ENCODE measurements around the gene HACL1. TPM values are rescaled to one million over a fixed set of nuclear protein-coding genes. Genes with fewer than 3 reads are reported as not detected.
A peak's percentile ranks its signal among the peaks of the same experiment; 100 is the strongest.
"Not testable (repeated sequence)": the region's sequence is repeated elsewhere in the genome, so short reads cannot be mapped to it uniquely, and the experiment has no call there.

HACL1 gene
- total RNA-seq, 1 donor from 2014 or later: 24.4 TPM

GRCh38 chr3:15536856-15537255, 64.5 kb downstream of the HACL1 start:
- DNase-seq (ENCODE audit: low spot score, unreplicated experiment): no peak
- no peak overlapping the region for H3K27ac Mint-ChIP-seq
- H3K27me3 Mint-ChIP-seq: no peaks in the 10 kb centered on the region
- no peaks in the 10 kb centered on the region for H3K4me1 Mint-ChIP-seq (ENCODE audit: low read depth)
- no peak for TF ChIP-seq CTCF (IDR thresholded peaks at IDR 0.05; ENCODE audit: unreplicated experiment)
- H3K4me3 Mint-ChIP-seq (ENCODE audit: low read depth): no peak overlapping the region
- no peaks in the 10 kb centered on the region for H3K36me3 Mint-ChIP-seq (ENCODE audit: insufficient read depth)
- no peaks in the 10 kb centered on the region for H3K9me3 Mint-ChIP-seq (ENCODE audit: low read depth)

DNA sequence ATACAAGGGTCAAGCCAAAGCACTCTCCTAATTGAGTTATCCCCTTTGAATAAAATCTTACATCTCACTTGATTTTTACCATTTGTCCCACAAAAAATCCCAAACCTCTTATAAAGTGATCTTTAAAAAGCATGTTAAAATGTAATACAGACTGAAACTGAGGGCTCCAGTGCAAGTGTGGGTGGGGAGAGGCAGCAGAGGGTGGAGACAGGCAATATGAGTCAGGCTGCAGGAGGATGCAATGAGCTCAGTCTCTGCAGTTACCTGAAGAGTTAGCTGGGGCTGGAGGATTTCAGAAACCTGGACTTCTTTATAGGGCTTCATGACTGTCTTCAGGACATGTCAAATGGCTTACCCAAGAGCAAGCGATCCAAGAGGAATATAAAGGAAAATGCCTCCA, 65.6 kb downstream of the HACL1 start:
- H3K9me3 Mint-ChIP-seq (ENCODE audit: low read depth): no peaks in the 10 kb centered on the region
- H3K36me3 Mint-ChIP-seq (ENCODE audit: insufficient read depth): no peaks in the 10 kb centered on the region
- H3K4me1 Mint-ChIP-seq (ENCODE audit: low read depth): no peaks in the 10 kb centered on the region
- DNase-seq (ENCODE audit: low spot score, unreplicated experiment): no peak
- H3K27ac Mint-ChIP-seq: no peak overlapping the region
- H3K4me3 Mint-ChIP-seq (ENCODE audit: low read depth): no peak overlapping the region
- H3K27me3 Mint-ChIP-seq: no peaks in the 10 kb centered on the region
- TF ChIP-seq CTCF (IDR thresholded peaks at IDR 0.05; ENCODE audit: unreplicated experiment): no peak

- H3K4me1 Mint-ChIP-seq (ENCODE audit: low read depth); H3K9me3 Mint-ChIP-seq (ENCODE audit: low read depth); H3K36me3 Mint-ChIP-seq (ENCODE audit: insufficient read depth); DNase-seq (ENCODE audit: low spot score, unreplicated experiment); H3K4me3 Mint-ChIP-seq (ENCODE audit: low read depth); H3K27ac Mint-ChIP-seq; H3K27me3 Mint-ChIP-seq: not testable (repeated sequence)
Observed at GRCh38 chr3:15532614-15533013, 68.8 kb downstream of the HACL1 start.

DNA sequence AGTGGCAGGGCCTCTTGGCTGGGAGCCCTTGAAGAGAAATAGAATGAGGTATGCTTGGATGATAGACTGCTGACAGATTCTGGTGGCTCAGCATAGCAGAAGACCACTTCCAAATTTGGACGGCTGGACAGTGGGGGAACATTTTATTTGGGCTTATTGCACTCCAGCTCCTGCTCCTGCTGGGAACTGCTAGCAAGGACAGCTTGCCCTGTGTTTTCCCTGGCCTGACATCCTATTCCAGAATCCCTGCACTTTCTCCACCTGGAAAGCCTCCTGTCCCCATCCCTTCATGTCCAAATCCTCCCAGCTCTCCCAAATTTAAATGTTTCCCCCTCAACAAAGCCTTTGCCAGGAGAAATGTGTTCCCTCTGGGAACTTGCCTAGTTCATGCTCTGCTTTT, 70.0 kb downstream of the HACL1 start:
- H3K36me3 Mint-ChIP-seq (ENCODE audit: insufficient read depth): no peaks in the 10 kb centered on the region
- H3K4me3 Mint-ChIP-seq (ENCODE audit: low read depth): no peak overlapping the region

DNA sequence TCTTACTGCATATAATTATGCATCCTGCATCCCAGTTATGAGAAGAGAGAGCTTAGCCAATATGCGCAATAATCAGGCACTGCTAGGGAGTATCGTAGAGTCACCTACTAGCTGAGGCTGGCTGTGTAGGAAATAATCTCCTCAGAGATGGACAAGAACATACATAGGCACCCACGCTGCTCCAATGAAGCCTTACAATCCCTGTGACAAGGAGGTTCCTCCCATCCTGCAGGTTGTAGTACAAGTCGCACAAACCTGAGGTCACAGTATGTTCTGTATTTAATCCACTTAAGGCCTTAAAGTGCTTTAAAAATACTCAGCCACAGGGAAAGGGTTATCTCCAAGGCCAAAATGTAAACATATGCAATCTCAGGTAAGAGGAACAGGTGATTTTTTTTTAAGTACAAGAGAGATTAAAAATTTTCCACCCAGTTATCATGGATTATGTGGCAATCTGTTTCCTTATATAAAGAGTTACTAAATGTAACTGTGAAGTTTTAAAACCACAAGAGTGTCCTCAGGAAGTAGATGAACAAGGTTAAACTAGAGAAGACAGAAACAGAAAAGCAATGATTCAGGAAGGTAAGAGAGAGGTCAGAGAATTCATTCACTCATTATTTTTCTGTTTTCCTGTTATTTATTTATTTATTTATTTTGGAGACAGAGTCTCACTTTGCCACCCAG, 72.4 kb downstream of the HACL1 start:
- Mint-ChIP-seq H3K27ac (no peak overlapping the region), H3K9me3 (ENCODE audit: low read depth) (no peaks in the 10 kb centered on the region), H3K36me3 (ENCODE audit: insufficient read depth) (no peaks in the 10 kb centered on the region), H3K4me1 (ENCODE audit: low read depth) (peaks cover 3% of the 10 kb centered on the region), H3K27me3 (no peaks in the 10 kb centered on the region), H3K4me3 (ENCODE audit: low read depth) (no peak overlapping the region)
- DNase-seq (ENCODE audit: low spot score, unreplicated experiment): no peak
- TF ChIP-seq CTCF (IDR thresholded peaks at IDR 0.05; ENCODE audit: unreplicated experiment): no peak

More for the DNA sequence above, 70.0 kb downstream of the HACL1 start:
- Mint-ChIP-seq H3K9me3 (ENCODE audit: low read depth) (no peaks in the 10 kb centered on the region), H3K27me3 (no peaks in the 10 kb centered on the region), H3K27ac (no peak overlapping the region), H3K4me1 (ENCODE audit: low read depth) (peaks cover 3% of the 10 kb centered on the region)
- no peak for TF ChIP-seq CTCF (IDR thresholded peaks at IDR 0.05; ENCODE audit: unreplicated experiment)
- DNase-seq (ENCODE audit: low spot score, unreplicated experiment): no peak

GRCh38 chr3:15527031-15527459, 74.3 kb downstream of the HACL1 start:
- H3K36me3 Mint-ChIP-seq (ENCODE audit: insufficient read depth): no peaks in the 10 kb centered on the region
- H3K9me3 Mint-ChIP-seq (ENCODE audit: low read depth): no peaks in the 10 kb centered on the region
- H3K4me1 Mint-ChIP-seq (ENCODE audit: low read depth): peaks cover 3% of the 10 kb centered on the region
- DNase-seq (ENCODE audit: low spot score, unreplicated experiment): peak; percentile 12
- no peak overlapping the region for H3K4me3 Mint-ChIP-seq (ENCODE audit: low read depth)
- no peak overlapping the region for H3K27ac Mint-ChIP-seq
- peak; percentile 49 for TF ChIP-seq CTCF (IDR thresholded peaks at IDR 0.05; ENCODE audit: unreplicated experiment)
- H3K27me3 Mint-ChIP-seq: no peaks in the 10 kb centered on the region

Data from progenitor cell of endocrine pancreas (in vitro differentiated cells).